ENCODE measurements around the gene FGFBP1.

Gene FGFBP1

GRCh38 chr4:15907430-15907829, 31.1 kb downstream of the FGFBP1 start:
- Histone ChIP-seq H3K27me3 (ENCODE audit: insufficient read depth, low read length) (no peaks in the 10 kb centered on the region), H3K79me2 (ENCODE audit: insufficient read depth, low read length) (no peaks in the 10 kb centered on the region), H2AFZ (ENCODE audit: low read length) (no peak overlapping the region), H3K36me3 (ENCODE audit: insufficient read depth, low read length) (no peaks in the 10 kb centered on the region), H3K4me3 (ENCODE audit: low read depth, low read length, poor library complexity, severe bottlenecking) (no peak overlapping the region), H3K4me1 (ENCODE audit: insufficient read depth, low read length, severe bottlenecking) (no peaks in the 10 kb centered on the region), H3K27ac (ENCODE audit: low read depth, low read length, poor library complexity, severe bottlenecking) (no peak overlapping the region), H4K20me1 (ENCODE audit: insufficient read depth, low read length) (no peaks in the 10 kb centered on the region), H3K9me3 (ENCODE audit: low read length) (no peaks in the 10 kb centered on the region), H3K9me2 (ENCODE audit: low read depth, low read length) (no peaks in the 10 kb centered on the region), H3K4me2 (ENCODE audit: low read length) (no peak overlapping the region), H3K9ac (ENCODE audit: low read length) (no peak overlapping the region), H3F3A (ENCODE audit: insufficient read depth, low read length) (no peaks in the 10 kb centered on the region)
- no peak for TF ChIP-seq CTCF (IDR thresholded peaks at IDR 0.05; ENCODE audit: low read length)
- no peak for TF ChIP-seq EZH2 (IDR thresholded peaks at IDR 0.05; ENCODE audit: borderline replicate concordance, low read length)

- H3K27me3 ChIP-seq (ENCODE audit: insufficient read depth, low read length): no peaks in the 10 kb centered on the region
- H3K9me2 ChIP-seq (ENCODE audit: low read depth, low read length): no peaks in the 10 kb centered on the region
- no peaks in the 10 kb centered on the region for H3K9me3 ChIP-seq (ENCODE audit: low read length)
- no peak overlapping the region for H3K4me3 ChIP-seq (ENCODE audit: low read depth, low read length, poor library complexity, severe bottlenecking)
- H3F3A ChIP-seq (ENCODE audit: insufficient read depth, low read length): no peaks in the 10 kb centered on the region
- H2AFZ ChIP-seq (ENCODE audit: low read length): no peak overlapping the region
- no peaks in the 10 kb centered on the region for H3K36me3 ChIP-seq (ENCODE audit: insufficient read depth, low read length)
- H3K9ac ChIP-seq (ENCODE audit: low read length): no peak overlapping the region
- H3K4me1 ChIP-seq (ENCODE audit: insufficient read depth, low read length, severe bottlenecking): no peaks in the 10 kb centered on the region
- no peak overlapping the region for H3K4me2 ChIP-seq (ENCODE audit: low read length)
- TF ChIP-seq EZH2 (IDR thresholded peaks at IDR 0.05; ENCODE audit: borderline replicate concordance, low read length) (no peak), CTCF (IDR thresholded peaks at IDR 0.05; ENCODE audit: low read length) (no peak)
- H4K20me1 ChIP-seq (ENCODE audit: insufficient read depth, low read length): no peaks in the 10 kb centered on the region
- H3K27ac ChIP-seq (ENCODE audit: low read depth, low read length, poor library complexity, severe bottlenecking): no peak overlapping the region
- no peaks in the 10 kb centered on the region for H3K79me2 ChIP-seq (ENCODE audit: insufficient read depth, low read length)
These were observed 32.5 kb downstream of the FGFBP1 start for GRCh38 chr4:15906020-15906443.

- H3K9ac ChIP-seq (ENCODE audit: low read length): no peak overlapping the region
- H3K79me2 ChIP-seq (ENCODE audit: insufficient read depth, low read length): no peaks in the 10 kb centered on the region
- H3K4me1 ChIP-seq (ENCODE audit: insufficient read depth, low read length, severe bottlenecking): no peaks in the 10 kb centered on the region
- H2AFZ ChIP-seq (ENCODE audit: low read length): no peak overlapping the region
- no peaks in the 10 kb centered on the region for H3F3A ChIP-seq (ENCODE audit: insufficient read depth, low read length)
- H3K9me3 ChIP-seq (ENCODE audit: low read length): no peaks in the 10 kb centered on the region
- TF ChIP-seq EZH2 (IDR thresholded peaks at IDR 0.05; ENCODE audit: borderline replicate concordance, low read length) (no peak), CTCF (IDR thresholded peaks at IDR 0.05; ENCODE audit: low read length) (no peak)
- H3K4me2 ChIP-seq (ENCODE audit: low read length): no peak overlapping the region
- H3K9me2 ChIP-seq (ENCODE audit: low read depth, low read length): no peaks in the 10 kb centered on the region
- no peaks in the 10 kb centered on the region for H3K36me3 ChIP-seq (ENCODE audit: insufficient read depth, low read length)
- H3K27ac ChIP-seq (ENCODE audit: low read depth, low read length, poor library complexity, severe bottlenecking): no peak overlapping the region
- no peaks in the 10 kb centered on the region for H3K27me3 ChIP-seq (ENCODE audit: insufficient read depth, low read length)
- H4K20me1 ChIP-seq (ENCODE audit: insufficient read depth, low read length): no peaks in the 10 kb centered on the region
- H3K4me3 ChIP-seq (ENCODE audit: low read depth, low read length, poor library complexity, severe bottlenecking): no peak overlapping the region
These were observed 35.8 kb downstream of the FGFBP1 start for GRCh38 chr4:15902746-15903145.

Measured in OCI-LY1 (cell line).